Esophagus muscularis mucosa (tissue), 3 donors: ENCODE results near the gene PRSS50.

Experiments
- CTCF ChIP-seq, 3 experiments: fragments of 200-600 bp in 2 of 3; fragments of 450-650 bp in 1 of 3; sonication (generic) in 2 of 3; IDR thresholded peaks; one replicate each; pipeline ENCODE4 v1.5.1; 2017 to 2019; ENCODE audit warnings: antibody characterized with exemption in 3 of 3, mild to moderate bottlenecking in 2 of 3, moderate library complexity in 1 of 3
- POLR2AphosphoS5 ChIP-seq, 2 donors: sonication (generic); formaldehyde crosslinking; IDR thresholded peaks; one replicate each; pipeline ENCODE4 v1.6.1; 2017; ENCODE audit warnings: antibody characterized with exemption in 2 of 2

GRCh38 chr3:46665763-46666452 is 51.8 kb downstream of the PRSS50 start:
- TF ChIP-seq CTCF (IDR thresholded peaks at IDR 0.05) (no peak), POLR2AphosphoS5 (IDR thresholded peaks at IDR 0.05) (no peak)
